K562 (cell line): ENCODE results near the gene CENPO. TPM values are rescaled to one million over a fixed set of nuclear protein-coding genes. Genes with fewer than 3 reads are reported as not detected.

Experiments
- ATAC-seq: fragments of 200-7000 bp; cut with Tn5 transposase; 3 replicates; pipeline ENCODE4 v1.9.1; 2020; ENCODE audit warnings: moderate library complexity
- BruUV-seq: library from RNA; stranded (reverse); fragments of 400-500 nt; replicated peaks from 2 replicates; lab custom pipeline; 2021; lab: Mats Ljungman, UMichigan
- CTCF ChIA-PET: fragments of 300-600 bp; formaldehyde crosslinking; extraction: SDS; loops from one replicate; lab custom pipeline; 2021; ENCODE audit warnings: low intra/inter-chr PET ratio; lab: Yijun Ruan, JAX
- POLR2A ChIA-PET: fragments of 300-600, 350-650 bp; sonication (Branson Sonifier 250); formaldehyde crosslinking; extraction: SDS; loops from one replicate; lab custom pipeline; 2021; ENCODE audit warnings: antibody characterized with exemption, inconsistent platforms; lab: Yijun Ruan, JAX
- DNase-seq, 4 experiments: peaks; one replicate each; pipeline versions ENCODE4 v3.0.0 to v3.0.0-alpha.2; 2011 to 2018; ENCODE audit warnings: low spot score in 3 of 4, mixed read lengths in 3 of 4; ENCODE audit errors: extremely low read depth in 1 of 4
- FAIRE-seq: peaks from 2 replicates; lab custom pipeline; 2011; peaks lifted over from hg19 to GRCh38; lab: Jason Lieb, UNC
- H2AFZ ChIP-seq: 2 replicates; pipeline ENCODE4 v1.6.0; 2011; ENCODE audit warnings: low read depth, low read length, control low read depth, inconsistent platforms
- H3K27ac ChIP-seq: fragments of 200-600 bp; 3 replicates; pipeline ENCODE4 v1.8.0; 2011; ENCODE audit warnings: low read depth, mild to moderate bottlenecking, control low read depth, inconsistent platforms, low read length, moderate library complexity, mixed read lengths; ENCODE audit errors: extremely low read depth
- H3K27me3 ChIP-seq, 2 experiments: fragments of 300-600 bp in 1 of 2; 2 replicates in 1 of 2; 3 replicates in 1 of 2; pipeline versions ENCODE4 v1.6.0 to v1.8.0; 2011; ENCODE audit warnings: inconsistent platforms in 2 of 2, low read length in 2 of 2, mild to moderate bottlenecking in 1 of 2, mixed read lengths in 1 of 2, moderate library complexity in 1 of 2; ENCODE audit not compliant: control insufficient read depth in 2 of 2, insufficient read depth in 2 of 2
- H3K36me3 ChIP-seq: fragments of 300-600 bp; 3 replicates; pipeline ENCODE4 v1.8.0; 2011; ENCODE audit warnings: mild to moderate bottlenecking, low read length, inconsistent platforms; ENCODE audit not compliant: control insufficient read depth, insufficient read depth
- H3K4me1 ChIP-seq, 2 experiments: fragments of 200-600 bp in 1 of 2; replicated peaks in 1 of 2; 2 replicates in 1 of 2; 3 replicates in 1 of 2; pipeline versions ENCODE4 v1.5.1 to v1.8.0; 2011; ENCODE audit warnings: inconsistent platforms in 2 of 2, low read length in 2 of 2, mild to moderate bottlenecking in 1 of 2, mixed read lengths in 1 of 2, moderate library complexity in 1 of 2; ENCODE audit not compliant: control insufficient read depth in 2 of 2, insufficient read depth in 2 of 2
- H3K4me2 ChIP-seq: 2 replicates; pipeline ENCODE4 v1.6.1; 2011; ENCODE audit warnings: low read length, control low read depth, inconsistent platforms, mixed read lengths; ENCODE audit not compliant: insufficient read depth
- H3K4me3 ChIP-seq: fragments of 200-600 bp; sonication (generic), shearing (Covaris generic); 2 replicates; pipeline ENCODE4 v1.5.1; 2016; ENCODE audit warnings: control low read depth, inconsistent platforms
- H3K79me2 ChIP-seq: fragments of 200-600 bp; 3 replicates; pipeline ENCODE4 v1.8.0; 2011; ENCODE audit warnings: low read length, inconsistent platforms; ENCODE audit not compliant: control insufficient read depth, insufficient read depth
- H3K9ac ChIP-seq, 2 experiments: 2 replicates each; pipeline versions ENCODE4 v1.6.0 to v1.6.1; 2011; ENCODE audit warnings: low read depth in 2 of 2, low read length in 2 of 2, control low read depth in 1 of 2, inconsistent platforms in 1 of 2, mild to moderate bottlenecking in 1 of 2, mixed read lengths in 1 of 2; ENCODE audit not compliant: insufficient read depth in 1 of 2
- H3K9me1 ChIP-seq: one replicate; pipeline ENCODE4 v1.6.0; 2011; ENCODE audit warnings: inconsistent platforms, mild to moderate bottlenecking, low read length, moderate library complexity; ENCODE audit not compliant: control insufficient read depth, insufficient read depth
- H3K9me3 ChIP-seq: replicated peaks from 2 replicates; pipeline ENCODE4 v1.5.1; 2011; ENCODE audit warnings: low read depth, low read length, inconsistent platforms; ENCODE audit not compliant: control insufficient read depth, insufficient read depth
- H4K20me1 ChIP-seq: replicated peaks from 2 replicates; pipeline ENCODE4 v1.6.1; 2011; ENCODE audit warnings: low read length, inconsistent platforms, mixed read lengths; ENCODE audit not compliant: control insufficient read depth, insufficient read depth
- CHAMP1 ChIP-seq: fragments of 450-650 bp; IDR thresholded peaks from 2 replicates; pipeline ENCODE4 v1.6.1; 2016; ENCODE audit warnings: mild to moderate bottlenecking
- CHD1 ChIP-seq: fragments of 200-600 bp; sonication (generic); IDR thresholded peaks from one replicate; pipeline ENCODE4 v1.6.1; 2012; ENCODE audit warnings: mild to moderate bottlenecking, moderate library complexity, low read length, inconsistent platforms
- CSDE1 ChIP-seq, 2 experiments: fragments of 450-650 bp; IDR thresholded peaks; 2 replicates each; pipeline ENCODE4 v1.6.1; 2016; ENCODE audit warnings: mild to moderate bottlenecking in 1 of 2
- HCFC1 ChIP-seq: IDR thresholded peaks from 2 replicates; pipeline ENCODE4 v1.6.1; 2012; ENCODE audit warnings: low read depth, low read length, improper control_type of control experiment
- HEY1 ChIP-seq: fragments of 250-450 bp; sonication (Bioruptor Pico); IDR thresholded peaks from 2 replicates; pipeline ENCODE4 v1.5.0; 2020; ENCODE audit warnings: mild to moderate bottlenecking, moderate library complexity, borderline replicate concordance
- KAT2B ChIP-seq: IDR thresholded peaks from one replicate; pipeline ENCODE4 v1.6.1; 2012; ENCODE audit warnings: low read depth, mild to moderate bottlenecking, control low read depth, inconsistent platforms, low read length, moderate library complexity
- POLR2A ChIP-seq: fragments of 450-650 bp; conservative IDR thresholded peaks from 2 replicates; pipeline ENCODE4 v1.6.1; 2016
- POLR2G ChIP-seq: fragments of 200-400 bp; formaldehyde crosslinking; IDR thresholded peaks from 2 replicates; pipeline ENCODE4 v1.6.1; 2017; ENCODE audit warnings: low read depth, mild to moderate bottlenecking, antibody characterized with exemption, low read length, moderate library complexity
- POLR3G ChIP-seq: IDR thresholded peaks from 2 replicates; pipeline ENCODE4 v1.6.1; 2011; ENCODE audit not compliant: insufficient read length, insufficient replicate concordance; ENCODE audit errors: extremely low read depth
- RBM22 ChIP-seq: fragments of 200-400 bp; formaldehyde crosslinking; IDR thresholded peaks from 2 replicates; pipeline ENCODE4 v1.6.1; 2018; ENCODE audit warnings: low read length, low read depth; ENCODE audit not compliant: poor library complexity, severe bottlenecking
- RCOR1 ChIP-seq, 2 experiments: IDR thresholded peaks; 2 replicates each; pipeline ENCODE4 v1.6.1; 2012; ENCODE audit warnings: low read depth in 2 of 2, low read length in 2 of 2, borderline replicate concordance in 1 of 2, improper control_type of control experiment in 1 of 2
- STAT5B ChIP-seq: fragments of 250-450 bp; sonication (Bioruptor Pico); IDR thresholded peaks from 2 replicates; pipeline ENCODE4 v1.8.0; 2021; ENCODE audit warnings: mild to moderate bottlenecking, inconsistent platforms
- SUPT5H ChIP-seq: fragments of 450-650 bp; IDR thresholded peaks from 2 replicates; pipeline ENCODE4 v1.6.1; 2016
- ZNF586 ChIP-seq: fragments of 450-650 bp; formaldehyde crosslinking; conservative IDR thresholded peaks from 2 replicates; pipeline ENCODE4 v1.4.0; 2020; ENCODE audit warnings: mild to moderate bottlenecking, moderate library complexity
- WGBS: fragments of 100-300 bp; shearing (Covaris generic); methylation state at CpG from one replicate; pipeline ENCODE4 v1.1.6; 2016; ENCODE audit warnings: low coverage, mixed read lengths; ENCODE audit not compliant: insufficient coverage; ENCODE audit errors: missing lambda C conversion rate; 5-methylcytosine and 5-hydroxymethylcytosine counted together
- in situ Hi-C: fragments of 300-500 bp; cut with MboI; formaldehyde crosslinking; loops from 4 replicates; pipeline ENCODE4 v1.15.0; 2018; ENCODE audit warnings: inconsistent platforms, mixed read lengths
- intact Hi-C: fragments of 100-400 bp; cut with micrococcal nuclease; formaldehyde crosslinking; loops from 2 replicates; pipeline ENCODE4 v1.14.2; 2022
- polyA plus RNA-seq, 8 experiments: library from polyadenylated mRNA; depleted of rRNA in 4 of 8; stranded (reverse) in 5 of 8; unstranded in 3 of 8; fragments of >200 nt; fragmentation: Nextera tagmentation in 2 of 8; fragmentation: Illumina TruSeq in 1 of 8; extraction: Ambion mirVana in 2 of 8; extraction: Trizol in 1 of 8; gene quantifications; 2 replicates each; pipeline versions ENCODE4 v1.2.1 to v1.2.3, GENCODE V29; 2011 to 2014; ENCODE audit warnings: inconsistent platforms in 1 of 8, missing spikeins in 1 of 8
- total RNA-seq, 7 experiments: library from RNA; depleted of rRNA in 6 of 7; stranded (reverse); fragments of >200 nt in 6 of 7; fragmentation: Illumina TruSeq in 2 of 7; extraction: Trizol in 2 of 7; gene quantifications; 2 replicates each; pipeline versions ENCODE4 v1.2.1 to v1.2.3, GENCODE V29; 2011 to 2021; ENCODE audit warnings: low replicate concordance in 1 of 7
- TF ChIP-seq, protein P1 (sequence below): fragments of 450-650 bp; formaldehyde crosslinking; IDR thresholded peaks from 2 replicates; pipeline ENCODE4 v1.4.0; 2022; ENCODE audit warnings: missing genetic modification characterization
- TF ChIP-seq, protein P2 (sequence below): sonication (generic); formaldehyde crosslinking; IDR thresholded peaks from 2 replicates; pipeline ENCODE4 v1.8.1; 2023; ENCODE audit warnings: mild to moderate bottlenecking, missing genetic modification reagents

Gene CENPO
- total and polyA plus RNA-seq, 9 of the 15 experiments (the other 6 are each of a cell fraction or from before 2014, with no cell fraction given): 30.6 to 59.4 (median 38.9) TPM

GRCh38 chr2:24820598-24821432 is 27.6 kb downstream of the CENPO start (continued):
- TF ChIP-seq RCOR1 (IDR thresholded peaks at IDR 0.05; ENCODE audit: borderline replicate concordance in 1 of 2, low read depth in 2 of 2, low read length in 2 of 2) (no peak), HEY1 (no peak), KAT2B (no peak)
- TF ChIP-seq, protein P1, sequence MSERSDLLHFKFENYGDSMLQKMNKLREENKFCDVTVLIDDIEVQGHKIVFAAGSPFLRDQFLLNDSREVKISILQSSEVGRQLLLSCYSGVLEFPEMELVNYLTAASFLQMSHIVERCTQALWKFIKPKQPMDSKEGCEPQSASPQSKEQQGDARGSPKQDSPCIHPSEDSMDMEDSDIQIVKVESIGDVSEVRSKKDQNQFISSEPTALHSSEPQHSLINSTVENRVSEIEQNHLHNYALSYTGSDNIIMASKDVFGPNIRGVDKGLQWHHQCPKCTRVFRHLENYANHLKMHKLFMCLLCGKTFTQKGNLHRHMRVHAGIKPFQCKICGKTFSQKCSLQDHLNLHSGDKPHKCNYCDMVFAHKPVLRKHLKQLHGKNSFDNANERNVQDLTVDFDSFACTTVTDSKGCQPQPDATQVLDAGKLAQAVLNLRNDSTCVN (CRISPR knock-in tag): no peak

GRCh38 chr2:24821433-24821891 is 28.2 kb downstream of the CENPO start:
- H3K79me2 ChIP-seq: no peaks in the 10 kb centered on the region; the same call in 1 of the 3 replicates
- peaks cover 5 to 21% of the 10 kb centered on the region in 2 experiments; a peak in 4 of 5 replicates for H3K4me1 ChIP-seq
- intact Hi-C loops (no loop called here), in situ Hi-C loops (no loop called here)
- TF ChIP-seq POLR2G (peak; percentile 77), SUPT5H (0 out of 2 replicates have a peak, but pooled peaks have one; percentile 15), HCFC1 (no peak), CHAMP1 (no peak), ZNF586 (CRISPR knock-in tag) (no peak), POLR3G (no peak), POLR2A (0 out of 2 replicates have a peak, but pooled peaks have one; percentile 2), CSDE1 (IDR thresholded peaks at IDR 0.05) (no peak), RBM22 (peak; percentile 92), STAT5B (CRISPR knock-in tag) (no peak), CHD1 (no peak)
- TF ChIP-seq, protein P2, sequence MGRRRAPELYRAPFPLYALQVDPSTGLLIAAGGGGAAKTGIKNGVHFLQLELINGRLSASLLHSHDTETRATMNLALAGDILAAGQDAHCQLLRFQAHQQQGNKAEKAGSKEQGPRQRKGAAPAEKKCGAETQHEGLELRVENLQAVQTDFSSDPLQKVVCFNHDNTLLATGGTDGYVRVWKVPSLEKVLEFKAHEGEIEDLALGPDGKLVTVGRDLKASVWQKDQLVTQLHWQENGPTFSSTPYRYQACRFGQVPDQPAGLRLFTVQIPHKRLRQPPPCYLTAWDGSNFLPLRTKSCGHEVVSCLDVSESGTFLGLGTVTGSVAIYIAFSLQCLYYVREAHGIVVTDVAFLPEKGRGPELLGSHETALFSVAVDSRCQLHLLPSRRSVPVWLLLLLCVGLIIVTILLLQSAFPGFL: no peak
- no peaks in the 10 kb centered on the region for H3K9me3 ChIP-seq
- DNase-seq (no peak), ATAC-seq (no peak), FAIRE-seq (no peak)
- no TSS peak for BruUV-seq
- no peak overlapping the region for H3K4me3 ChIP-seq
- ChIA-PET POLR2A (interaction anchor here (0.7 to 1.8 kb wide), 6 partner anchors 8 to 811 kb away, joined by 3 to 6 read pairs (median 3); no protein-coding TSS in a partner anchor), CTCF (no interaction called here)
- no peak overlapping the region for H3K9ac ChIP-seq
- no peaks in the 10 kb centered on the region for H3K27me3 ChIP-seq
- WGBS: 89% methylated on average over 15 of the region's 15 CpGs
- 0 out of 2 replicates have a peak, but pooled peaks cover 2% of the 10 kb centered on the region for H4K20me1 ChIP-seq
- H3K27ac ChIP-seq: no peak overlapping the region
- H2AFZ ChIP-seq: no peak overlapping the region
- no peak overlapping the region for H3K4me2 ChIP-seq
- peaks cover 96% of the 10 kb centered on the region for H3K36me3 ChIP-seq
- H3K9me1 ChIP-seq: no peaks in the 10 kb centered on the region
